Dendritic cell treated with granulocyte-macrophage colony-stimulating factor and Interleukin-4, amounts not matched to agents 40 ng/mL and 50 ng/mL, for 4 days (primary cell): ENCODE results near the gene KLK1.

Experiments used
- H3K27ac Mint-ChIP-seq: one replicate; pipeline ENCODE4 v1.8.0; 2022; ENCODE audit warnings: mild to moderate bottlenecking, mixed read lengths
- H3K27me3 Mint-ChIP-seq: one replicate; pipeline ENCODE4 v1.8.0; 2022; ENCODE audit warnings: mild to moderate bottlenecking, mixed read lengths
- H3K36me3 Mint-ChIP-seq: one replicate; pipeline ENCODE4 v1.8.0; 2022; ENCODE audit warnings: low read depth, mixed read lengths
- H3K4me1 Mint-ChIP-seq: one replicate; pipeline ENCODE4 v1.8.0; 2022; ENCODE audit warnings: low read depth, mixed read lengths
- H3K4me3 Mint-ChIP-seq: one replicate; pipeline ENCODE4 v1.8.0; 2022; ENCODE audit warnings: mild to moderate bottlenecking, moderate library complexity, mixed read lengths
- H3K9me3 Mint-ChIP-seq: one replicate; pipeline ENCODE4 v1.8.0; 2022; ENCODE audit warnings: mixed read lengths
- intact Hi-C: fragments of 100-400 bp; cut with micrococcal nuclease; formaldehyde crosslinking; loops from one replicate; pipeline ENCODE4 v1.15.0; 2022

Gene KLK1

DNA sequence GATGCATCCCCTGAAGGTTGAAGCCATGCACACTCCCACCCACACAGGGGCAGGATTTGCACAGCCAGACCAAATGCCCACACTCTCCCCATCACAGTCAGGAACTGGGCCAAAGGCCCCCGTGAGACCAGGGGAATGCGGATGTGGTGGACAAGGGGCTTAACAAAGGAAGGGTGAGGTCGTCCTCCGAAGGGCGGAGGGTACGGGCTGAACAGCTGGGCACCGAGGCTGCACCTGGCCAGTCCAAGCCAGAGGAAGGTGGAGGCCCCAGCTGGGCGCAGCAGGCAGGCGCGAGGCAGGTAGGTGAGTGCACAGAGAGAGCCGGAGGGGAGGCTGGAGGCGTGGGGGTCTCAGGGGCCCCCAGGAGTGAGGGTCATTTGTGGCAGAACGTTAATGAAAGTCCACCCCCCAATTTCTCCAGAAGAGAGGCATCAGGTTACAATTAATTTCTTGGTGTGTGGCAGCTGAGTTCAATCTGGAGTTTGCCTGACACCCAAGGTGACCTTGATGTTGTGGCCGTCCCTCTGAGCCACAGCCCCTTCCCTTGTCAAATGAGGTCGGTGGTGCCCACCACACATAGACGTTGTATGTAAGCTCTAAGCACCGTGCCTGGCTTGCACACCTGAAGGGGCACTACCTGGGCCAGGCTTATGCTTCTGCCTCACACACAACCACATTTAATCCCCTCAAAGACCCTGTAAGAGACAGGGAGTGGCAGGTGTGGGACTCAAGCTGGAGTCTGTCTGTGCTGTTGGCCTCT is 6.9 kb upstream of the KLK1 start:
- peaks cover 56% of the 10 kb centered on the region for H3K27me3 Mint-ChIP-seq
- H3K36me3 Mint-ChIP-seq: no peaks in the 10 kb centered on the region
- no peaks in the 10 kb centered on the region for H3K9me3 Mint-ChIP-seq
- intact Hi-C loops: no loop called here
- no peak overlapping the region for H3K27ac Mint-ChIP-seq
- no peaks in the 10 kb centered on the region for H3K4me1 Mint-ChIP-seq
- H3K4me3 Mint-ChIP-seq: no peak overlapping the region

DNA sequence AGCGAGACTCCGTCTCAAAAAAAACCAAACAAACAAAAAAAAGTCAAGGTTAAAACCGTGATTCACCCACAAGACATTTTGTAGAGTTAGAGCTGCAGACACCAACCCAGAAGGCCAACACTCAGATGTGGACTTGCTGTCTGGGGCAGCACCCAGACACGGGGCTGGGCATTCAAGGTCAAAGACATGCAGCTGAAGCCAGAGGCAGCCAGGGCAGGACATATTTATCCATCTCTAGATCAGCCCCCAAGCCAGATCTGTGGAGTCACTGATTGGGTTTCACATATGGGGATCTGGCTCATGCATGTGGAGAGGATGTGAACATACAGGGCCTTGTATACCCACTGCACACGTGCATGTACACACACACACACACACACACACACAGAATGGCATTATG is 6.2 kb upstream of the KLK1 start:
- intact Hi-C loops: no loop called here

DNA sequence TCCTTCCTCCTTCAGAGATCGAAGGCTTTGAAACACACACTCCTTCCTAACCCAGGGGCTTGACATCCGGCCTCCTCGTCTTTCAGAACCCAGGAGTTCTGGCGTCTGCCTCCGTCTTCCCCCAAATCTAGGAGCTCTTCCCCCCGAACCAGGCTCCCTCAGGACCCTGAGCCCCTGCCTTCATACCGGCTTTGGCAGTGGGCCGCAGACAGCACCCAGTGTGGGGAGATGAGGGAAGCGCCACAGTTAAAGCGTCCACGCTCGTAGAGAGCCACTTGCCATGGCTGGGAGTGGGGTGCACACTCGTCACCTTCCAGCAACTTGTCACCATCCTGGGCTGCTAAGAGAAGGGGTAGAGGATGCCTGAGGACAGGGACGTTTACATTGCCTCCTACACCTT is 3.9 kb upstream of the KLK1 start:
- H3K4me3 Mint-ChIP-seq: no peak overlapping the region
- H3K36me3 Mint-ChIP-seq: no peaks in the 10 kb centered on the region
- intact Hi-C loops: no loop called here
- peaks cover 48% of the 10 kb centered on the region for H3K27me3 Mint-ChIP-seq
- no peak overlapping the region for H3K27ac Mint-ChIP-seq
- no peaks in the 10 kb centered on the region for H3K4me1 Mint-ChIP-seq
- no peaks in the 10 kb centered on the region for H3K9me3 Mint-ChIP-seq

More for the DNA sequence above, 6.2 kb upstream of the KLK1 start:
- Mint-ChIP-seq H3K36me3 (no peaks in the 10 kb centered on the region), H3K9me3 (no peaks in the 10 kb centered on the region), H3K4me1 (no peaks in the 10 kb centered on the region), H3K27ac (no peak overlapping the region), H3K27me3 (peaks cover 49% of the 10 kb centered on the region), H3K4me3 (no peak overlapping the region)

GRCh38 chr19:50826492-50827240 is 3.1 kb upstream of the KLK1 start:
- no peaks in the 10 kb centered on the region for H3K9me3 Mint-ChIP-seq
- H3K4me3 Mint-ChIP-seq: no peak overlapping the region
- intact Hi-C loops: no loop called here
- H3K36me3 Mint-ChIP-seq: no peaks in the 10 kb centered on the region
- no peaks in the 10 kb centered on the region for H3K4me1 Mint-ChIP-seq
- H3K27me3 Mint-ChIP-seq: peaks cover 52% of the 10 kb centered on the region
- no peak overlapping the region for H3K27ac Mint-ChIP-seq

DNA sequence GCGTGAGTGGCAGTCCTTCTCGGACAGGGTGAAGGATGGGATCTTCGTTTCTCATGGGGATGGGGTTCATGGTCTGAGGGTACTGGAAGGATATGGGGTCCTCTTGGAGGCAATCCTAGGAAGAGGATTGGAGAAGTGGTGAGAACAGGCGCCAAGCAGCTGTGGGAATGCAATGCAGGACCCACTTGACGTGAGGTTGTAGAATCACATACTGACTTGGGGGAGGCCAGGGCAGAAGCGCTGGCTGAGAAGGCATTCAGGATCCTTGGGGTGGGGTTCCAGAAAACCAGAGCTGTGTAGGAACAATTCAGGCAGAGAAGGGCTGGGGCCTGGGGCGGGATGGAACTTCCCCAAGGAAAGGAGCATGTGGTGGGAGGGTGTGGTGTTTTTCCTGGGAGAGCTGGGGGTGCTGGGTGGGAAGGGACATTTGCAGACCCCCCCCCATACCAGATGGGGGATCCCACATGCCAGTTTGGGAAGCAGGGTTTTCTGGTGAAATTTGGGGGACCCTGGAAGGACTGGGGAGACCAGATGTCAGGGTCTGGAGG is 852 bp downstream of the KLK1 start:
- Mint-ChIP-seq H3K4me1 (peaks cover 30% of the 10 kb centered on the region), H3K27me3 (peaks cover 77% of the 10 kb centered on the region), H3K36me3 (no peaks in the 10 kb centered on the region), H3K27ac (no peak overlapping the region), H3K9me3 (no peaks in the 10 kb centered on the region), H3K4me3 (no peak overlapping the region)
- intact Hi-C loops: no loop called here

DNA sequence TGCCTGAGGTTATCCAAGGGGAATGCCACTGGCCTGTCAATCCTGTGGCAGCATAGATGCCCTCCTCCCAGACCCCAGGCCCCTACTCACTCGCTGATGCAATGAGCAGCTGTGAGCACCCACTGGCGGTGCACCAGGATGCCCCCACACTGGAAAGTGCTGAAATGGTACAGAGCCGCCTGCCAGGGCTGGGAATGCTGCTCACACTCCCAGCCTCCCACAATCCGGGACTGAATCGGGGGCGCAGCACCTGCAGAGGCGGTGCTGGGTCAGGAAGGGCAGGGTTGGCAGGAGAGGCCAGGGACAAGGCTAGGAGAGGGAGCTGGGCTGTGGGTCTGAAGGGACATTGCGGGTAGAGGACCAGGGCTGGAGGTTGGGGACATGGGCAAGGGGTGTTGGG is 2.0 kb downstream of the KLK1 start:
- intact Hi-C loops: no loop called here
- Mint-ChIP-seq H3K36me3 (no peaks in the 10 kb centered on the region), H3K27ac (no peak overlapping the region), H3K9me3 (no peaks in the 10 kb centered on the region), H3K4me3 (no peak overlapping the region), H3K27me3 (peaks cover 79% of the 10 kb centered on the region), H3K4me1 (peaks cover 30% of the 10 kb centered on the region)

DNA sequence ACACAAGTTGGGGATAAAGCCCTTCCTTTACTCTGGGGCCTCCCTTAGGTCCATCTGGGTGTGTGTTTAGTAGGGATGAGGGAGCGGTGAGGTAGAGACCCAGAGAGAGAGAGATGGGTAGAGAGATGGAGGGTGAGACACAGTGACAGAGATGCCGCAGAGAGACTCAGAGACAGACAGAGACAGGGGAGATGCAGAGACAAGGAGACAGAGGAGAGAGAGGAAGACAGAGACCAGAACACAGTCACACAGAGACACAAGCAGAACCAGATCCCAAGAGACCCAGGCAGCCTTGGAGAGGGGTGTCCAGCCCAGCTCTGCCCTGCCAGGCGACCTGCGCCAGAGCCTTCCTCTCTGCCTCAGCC is 2.4 kb downstream of the KLK1 start:
- intact Hi-C loops: no loop called here

GRCh38 chr19:50820549-50821247 is 2.9 kb downstream of the KLK1 start:
- peaks cover 80% of the 10 kb centered on the region for H3K27me3 Mint-ChIP-seq

More for the DNA sequence above, 2.4 kb downstream of the KLK1 start:
- H3K4me1 Mint-ChIP-seq: peaks cover 30% of the 10 kb centered on the region
- peak overlapping the region; percentile 56 for H3K27ac Mint-ChIP-seq
- H3K4me3 Mint-ChIP-seq: peak overlapping the region; percentile 25
- no peaks in the 10 kb centered on the region for H3K36me3 Mint-ChIP-seq
- H3K27me3 Mint-ChIP-seq: peaks cover 80% of the 10 kb centered on the region
- no peaks in the 10 kb centered on the region for H3K9me3 Mint-ChIP-seq

GRCh38 chr19:50820086-50820485 is 3.5 kb downstream of the KLK1 start:
- Mint-ChIP-seq H3K9me3 (no peaks in the 10 kb centered on the region), H3K4me3 (peak overlapping the region; percentile 54), H3K27ac (peak overlapping the region; percentile 56), H3K27me3 (peaks cover 85% of the 10 kb centered on the region), H3K36me3 (no peaks in the 10 kb centered on the region), H3K4me1 (peaks cover 30% of the 10 kb centered on the region)
- intact Hi-C loops: no loop called here

More at GRCh38 chr19:50820549-50821247, 2.9 kb downstream of the KLK1 start:
- peaks cover 30% of the 10 kb centered on the region for H3K4me1 Mint-ChIP-seq
- peak overlapping the region; percentile 56 for H3K27ac Mint-ChIP-seq
- intact Hi-C loops: no loop called here
- peak overlapping the region; percentile 54 for H3K4me3 Mint-ChIP-seq
- no peaks in the 10 kb centered on the region for H3K36me3 Mint-ChIP-seq
- H3K9me3 Mint-ChIP-seq: no peaks in the 10 kb centered on the region

DNA sequence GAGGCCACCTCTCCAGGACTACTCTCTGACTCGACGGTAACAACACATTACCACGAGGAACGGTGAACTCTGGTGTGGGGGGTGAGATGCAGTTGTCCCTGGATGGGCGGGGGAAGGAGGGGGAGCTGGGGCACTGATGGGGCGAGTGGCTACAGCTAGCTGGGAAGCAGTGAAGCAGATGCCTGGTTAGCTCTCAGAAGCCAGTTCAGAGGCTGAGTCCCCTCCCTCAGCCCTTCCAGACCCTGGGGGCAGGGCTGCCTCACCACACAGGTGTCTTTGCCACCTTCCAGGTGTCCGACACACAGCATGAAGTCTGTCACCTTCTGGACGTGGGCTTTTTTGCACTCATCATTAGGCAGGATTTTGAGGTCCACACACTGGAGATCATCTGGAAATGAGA is 4.0 kb downstream of the KLK1 start:
- no peak overlapping the region for H3K4me3 Mint-ChIP-seq
- H3K4me1 Mint-ChIP-seq: peaks cover 30% of the 10 kb centered on the region
- no peaks in the 10 kb centered on the region for H3K9me3 Mint-ChIP-seq
- intact Hi-C loops: no loop called here
- no peaks in the 10 kb centered on the region for H3K36me3 Mint-ChIP-seq
- peaks cover 90% of the 10 kb centered on the region for H3K27me3 Mint-ChIP-seq
- no peak overlapping the region for H3K27ac Mint-ChIP-seq

DNA sequence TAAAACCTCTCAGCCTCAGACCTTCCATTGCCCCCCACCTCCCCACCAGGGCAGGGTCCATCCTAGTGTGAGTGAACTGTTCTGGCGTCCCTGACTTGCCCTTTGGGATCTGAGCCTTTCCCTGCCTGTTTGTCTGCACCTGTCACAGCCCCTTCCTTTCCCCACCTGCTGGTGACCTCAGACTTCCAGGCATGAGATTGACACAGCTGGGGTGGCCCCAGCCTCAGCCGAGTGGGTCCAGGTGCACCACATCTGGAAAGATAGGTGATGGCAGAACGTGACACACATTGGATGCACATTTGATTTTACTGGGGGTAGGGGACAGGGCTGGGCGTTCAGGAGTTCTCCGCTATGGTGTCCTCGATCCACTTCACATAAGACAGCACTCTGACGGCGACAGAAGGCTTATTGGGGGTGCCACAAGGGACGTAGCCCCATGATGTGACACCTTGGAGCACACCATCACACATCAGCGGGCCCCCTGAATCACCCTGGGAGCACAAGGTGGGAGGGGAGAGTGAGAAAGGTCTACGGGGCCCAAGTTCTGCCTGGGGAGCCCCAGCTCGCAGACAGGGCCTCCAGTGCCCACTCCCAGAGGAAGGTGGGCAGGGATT is 4.6 kb downstream of the KLK1 start:
- Mint-ChIP-seq H3K9me3 (no peaks in the 10 kb centered on the region), H3K4me1 (peaks cover 30% of the 10 kb centered on the region), H3K27me3 (peaks cover 92% of the 10 kb centered on the region), H3K27ac (no peak overlapping the region), H3K4me3 (no peak overlapping the region), H3K36me3 (no peaks in the 10 kb centered on the region)
- intact Hi-C loops: no loop called here

GRCh38 chr19:50817941-50818858 is 5.4 kb downstream of the KLK1 start:
- intact Hi-C loops: no loop called here
- H3K36me3 Mint-ChIP-seq: no peaks in the 10 kb centered on the region
- H3K27ac Mint-ChIP-seq: no peak overlapping the region
- peaks cover 30% of the 10 kb centered on the region for H3K4me1 Mint-ChIP-seq
- no peaks in the 10 kb centered on the region for H3K9me3 Mint-ChIP-seq
- H3K4me3 Mint-ChIP-seq: peak overlapping the region; percentile 69
- H3K27me3 Mint-ChIP-seq: peaks cover 86% of the 10 kb centered on the region

- intact Hi-C loops: no loop called here
- Mint-ChIP-seq H3K4me1 (peaks cover 20% of the 10 kb centered on the region), H3K27ac (no peak overlapping the region), H3K9me3 (no peaks in the 10 kb centered on the region), H3K4me3 (no peak overlapping the region), H3K36me3 (no peaks in the 10 kb centered on the region), H3K27me3 (peaks cover 69% of the 10 kb centered on the region)
These were observed 8.1 kb downstream of the KLK1 start for GRCh38 chr19:50815439-50815838.
